ENCODE results near the gene DUSP10.

Gene DUSP10

GRCh38 chr1:221690858-221691257 lies 51.0 kb downstream of the DUSP10 start:
- Histone ChIP-seq H3K27me3 (ENCODE audit: control insufficient read depth, insufficient read depth, low read length) (no peaks in the 10 kb centered on the region), H3K27ac (ENCODE audit: low read depth, low read length) (no peak overlapping the region), H3K4me3 (ENCODE audit: low read depth, low read length) (no peak overlapping the region), H3K4me1 (ENCODE audit: control insufficient read depth, insufficient read depth, low read length) (no peaks in the 10 kb centered on the region), H3K9me3 (ENCODE audit: control insufficient read depth, insufficient read depth, low read length) (no peaks in the 10 kb centered on the region), H3K9ac (ENCODE audit: low read depth, low read length) (no peak overlapping the region), H3K36me3 (ENCODE audit: control insufficient read depth, insufficient read depth, low read length) (no peaks in the 10 kb centered on the region)

GRCh38 chr1:221689138-221689537 lies 52.8 kb downstream of the DUSP10 start:
- no peaks in the 10 kb centered on the region for H3K9me3 ChIP-seq (ENCODE audit: control insufficient read depth, insufficient read depth, low read length)
- H3K9ac ChIP-seq (ENCODE audit: low read depth, low read length), result no peak overlapping the region

GRCh38 chr1:221688488-221688843 lies 53.4 kb downstream of the DUSP10 start:
- Histone ChIP-seq H3K4me1 (ENCODE audit: control insufficient read depth, insufficient read depth, low read length) (no peaks in the 10 kb centered on the region), H3K27ac (ENCODE audit: low read depth, low read length) (no peak overlapping the region), H3K36me3 (ENCODE audit: control insufficient read depth, insufficient read depth, low read length) (no peaks in the 10 kb centered on the region), H3K4me3 (ENCODE audit: low read depth, low read length) (no peak overlapping the region), H3K9me3 (ENCODE audit: control insufficient read depth, insufficient read depth, low read length) (no peaks in the 10 kb centered on the region), H3K9ac (ENCODE audit: low read depth, low read length) (no peak overlapping the region), H3K27me3 (ENCODE audit: control insufficient read depth, insufficient read depth, low read length) (no peaks in the 10 kb centered on the region)

More at GRCh38 chr1:221689138-221689537, 52.8 kb downstream of the DUSP10 start:
- H3K27me3 ChIP-seq (ENCODE audit: control insufficient read depth, insufficient read depth, low read length), result no peaks in the 10 kb centered on the region
- H3K27ac ChIP-seq (ENCODE audit: low read depth, low read length), result no peak overlapping the region
- H3K4me1 ChIP-seq (ENCODE audit: control insufficient read depth, insufficient read depth, low read length), result no peaks in the 10 kb centered on the region
- H3K36me3 ChIP-seq (ENCODE audit: control insufficient read depth, insufficient read depth, low read length), result no peaks in the 10 kb centered on the region
- no peak overlapping the region for H3K4me3 ChIP-seq (ENCODE audit: low read depth, low read length)

GRCh38 chr1:221687836-221688487 lies 53.9 kb downstream of the DUSP10 start:
- Histone ChIP-seq H3K27me3 (ENCODE audit: control insufficient read depth, insufficient read depth, low read length) (no peaks in the 10 kb centered on the region), H3K4me3 (ENCODE audit: low read depth, low read length) (no peak overlapping the region), H3K4me1 (ENCODE audit: control insufficient read depth, insufficient read depth, low read length) (no peaks in the 10 kb centered on the region), H3K36me3 (ENCODE audit: control insufficient read depth, insufficient read depth, low read length) (no peaks in the 10 kb centered on the region), H3K9ac (ENCODE audit: low read depth, low read length) (no peak overlapping the region), H3K9me3 (ENCODE audit: control insufficient read depth, insufficient read depth, low read length) (no peaks in the 10 kb centered on the region), H3K27ac (ENCODE audit: low read depth, low read length) (no peak overlapping the region)

- Histone ChIP-seq H3K27me3 (ENCODE audit: control insufficient read depth, insufficient read depth, low read length) (no peaks in the 10 kb centered on the region), H3K36me3 (ENCODE audit: control insufficient read depth, insufficient read depth, low read length) (no peaks in the 10 kb centered on the region), H3K9ac (ENCODE audit: low read depth, low read length) (no peak overlapping the region), H3K4me1 (ENCODE audit: control insufficient read depth, insufficient read depth, low read length) (no peaks in the 10 kb centered on the region), H3K27ac (ENCODE audit: low read depth, low read length) (no peak overlapping the region), H3K4me3 (ENCODE audit: low read depth, low read length) (no peak overlapping the region), H3K9me3 (ENCODE audit: control insufficient read depth, insufficient read depth, low read length) (0 out of 2 replicates have a peak, but pooled peaks cover 3% of the 10 kb centered on the region)
Observed at GRCh38 chr1:221683681-221684080, 58.2 kb downstream of the DUSP10 start.

GRCh38 chr1:221680085-221680484 lies 61.8 kb downstream of the DUSP10 start:
- H3K27ac ChIP-seq (ENCODE audit: low read depth, low read length), result no peak overlapping the region
- H3K4me1 ChIP-seq (ENCODE audit: control insufficient read depth, insufficient read depth, low read length), result no peaks in the 10 kb centered on the region
- no peak overlapping the region for H3K4me3 ChIP-seq (ENCODE audit: low read depth, low read length)
- 0 out of 2 replicates have a peak, but pooled peaks cover 3% of the 10 kb centered on the region for H3K9me3 ChIP-seq (ENCODE audit: control insufficient read depth, insufficient read depth, low read length)
- no peaks in the 10 kb centered on the region for H3K36me3 ChIP-seq (ENCODE audit: control insufficient read depth, insufficient read depth, low read length)
- no peaks in the 10 kb centered on the region for H3K27me3 ChIP-seq (ENCODE audit: control insufficient read depth, insufficient read depth, low read length)
- H3K9ac ChIP-seq (ENCODE audit: low read depth, low read length), result no peak overlapping the region

- Histone ChIP-seq H3K36me3 (ENCODE audit: control insufficient read depth, insufficient read depth, low read length) (no peaks in the 10 kb centered on the region), H3K4me1 (ENCODE audit: control insufficient read depth, insufficient read depth, low read length) (no peaks in the 10 kb centered on the region), H3K27ac (ENCODE audit: low read depth, low read length) (no peak overlapping the region), H3K4me3 (ENCODE audit: low read depth, low read length) (no peak overlapping the region), H3K9me3 (ENCODE audit: control insufficient read depth, insufficient read depth, low read length) (0 out of 2 replicates have a peak, but pooled peaks cover 3% of the 10 kb centered on the region), H3K27me3 (ENCODE audit: control insufficient read depth, insufficient read depth, low read length) (no peaks in the 10 kb centered on the region), H3K9ac (ENCODE audit: low read depth, low read length) (no peak overlapping the region)
Observed at GRCh38 chr1:221678014-221678413, 63.9 kb downstream of the DUSP10 start.

- Histone ChIP-seq H3K27me3 (ENCODE audit: control insufficient read depth, insufficient read depth, low read length) (no peaks in the 10 kb centered on the region), H3K4me3 (ENCODE audit: low read depth, low read length) (no peak overlapping the region), H3K27ac (ENCODE audit: low read depth, low read length) (no peak overlapping the region), H3K9me3 (ENCODE audit: control insufficient read depth, insufficient read depth, low read length) (0 out of 2 replicates have a peak, but pooled peaks cover 3% of the 10 kb centered on the region), H3K4me1 (ENCODE audit: control insufficient read depth, insufficient read depth, low read length) (no peaks in the 10 kb centered on the region), H3K9ac (ENCODE audit: low read depth, low read length) (no peak overlapping the region), H3K36me3 (ENCODE audit: control insufficient read depth, insufficient read depth, low read length) (no peaks in the 10 kb centered on the region)
Observed at GRCh38 chr1:221675880-221676800, 65.7 kb downstream of the DUSP10 start.

- Histone ChIP-seq H3K36me3 (ENCODE audit: control insufficient read depth, insufficient read depth, low read length) (no peaks in the 10 kb centered on the region), H3K9me3 (ENCODE audit: control insufficient read depth, insufficient read depth, low read length) (no peaks in the 10 kb centered on the region), H3K27me3 (ENCODE audit: control insufficient read depth, insufficient read depth, low read length) (no peaks in the 10 kb centered on the region), H3K4me3 (ENCODE audit: low read depth, low read length) (no peak overlapping the region), H3K4me1 (ENCODE audit: control insufficient read depth, insufficient read depth, low read length) (no peaks in the 10 kb centered on the region), H3K27ac (ENCODE audit: low read depth, low read length) (no peak overlapping the region), H3K9ac (ENCODE audit: low read depth, low read length) (no peak overlapping the region)
Observed at GRCh38 chr1:221672965-221673364, 68.9 kb downstream of the DUSP10 start.

- Histone ChIP-seq H3K36me3 (ENCODE audit: control insufficient read depth, insufficient read depth, low read length) (no peaks in the 10 kb centered on the region), H3K9ac (ENCODE audit: low read depth, low read length) (no peak overlapping the region), H3K4me1 (ENCODE audit: control insufficient read depth, insufficient read depth, low read length) (no peaks in the 10 kb centered on the region), H3K4me3 (ENCODE audit: low read depth, low read length) (no peak overlapping the region), H3K9me3 (ENCODE audit: control insufficient read depth, insufficient read depth, low read length) (no peaks in the 10 kb centered on the region), H3K27me3 (ENCODE audit: control insufficient read depth, insufficient read depth, low read length) (no peaks in the 10 kb centered on the region), H3K27ac (ENCODE audit: low read depth, low read length) (no peak overlapping the region)
Observed at GRCh38 chr1:221672239-221672645, 69.6 kb downstream of the DUSP10 start.

- H3K27ac ChIP-seq (ENCODE audit: low read depth, low read length), result no peak overlapping the region
- H3K4me3 ChIP-seq (ENCODE audit: low read depth, low read length), result no peak overlapping the region
- no peaks in the 10 kb centered on the region for H3K36me3 ChIP-seq (ENCODE audit: control insufficient read depth, insufficient read depth, low read length)
- peaks cover 6% of the 10 kb centered on the region for H3K4me1 ChIP-seq (ENCODE audit: control insufficient read depth, insufficient read depth, low read length)
- H3K27me3 ChIP-seq (ENCODE audit: control insufficient read depth, insufficient read depth, low read length), result no peaks in the 10 kb centered on the region
- H3K9ac ChIP-seq (ENCODE audit: low read depth, low read length), result no peak overlapping the region
- no peaks in the 10 kb centered on the region for H3K9me3 ChIP-seq (ENCODE audit: control insufficient read depth, insufficient read depth, low read length)
Observed at GRCh38 chr1:221670081-221670480, 71.8 kb downstream of the DUSP10 start.

Data from HUES48 (cell line).